Measurements from ENCODE around the gene STK38L.
"Not testable (repeated sequence)": the region's sequence is repeated elsewhere in the genome, so short reads cannot be mapped to it uniquely, and the experiment has no call there.

STK38L gene

DNA sequence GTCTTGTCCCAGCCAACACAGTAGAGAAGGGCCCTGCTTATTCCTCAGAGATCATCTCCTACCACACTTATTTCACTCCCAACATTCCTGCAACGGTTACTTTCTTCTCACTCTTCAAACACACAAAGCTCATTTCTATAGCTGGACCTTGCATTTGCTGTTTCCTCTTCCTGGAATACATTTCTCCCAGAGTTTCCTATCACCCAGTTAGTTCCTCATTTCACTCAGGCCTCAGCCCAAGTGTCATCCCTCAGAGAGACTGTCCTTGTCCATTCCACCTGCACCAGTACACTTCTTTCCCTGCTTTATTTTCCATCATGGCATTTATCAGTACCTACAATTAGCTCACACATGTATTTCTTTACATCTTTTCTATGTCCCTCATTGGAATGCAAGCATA, 14.7 kb upstream of the STK38L start:
- no peak for DNase-seq

DNA sequence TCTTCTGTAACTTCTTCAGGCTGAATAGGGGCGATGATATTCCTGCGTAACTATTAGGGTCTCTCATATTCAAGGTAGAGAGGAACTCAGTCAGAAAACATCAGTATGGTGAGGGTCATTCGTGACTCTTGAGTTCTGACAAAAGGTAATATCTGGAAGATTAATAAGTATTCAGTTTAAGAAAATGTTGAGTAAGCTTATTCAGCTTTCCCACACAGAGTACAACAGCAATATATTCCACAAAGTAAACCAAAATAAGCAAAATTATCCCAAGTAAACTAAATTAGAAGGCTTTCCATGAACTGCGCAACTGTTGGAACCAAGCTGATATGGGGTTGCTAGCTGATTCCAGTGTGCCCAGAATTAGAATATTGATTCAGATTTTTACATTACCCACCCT, 12.7 kb upstream of the STK38L start:
- not testable (repeated sequence) for DNase-seq

- DNase-seq = no peak
Observed at GRCh38 chr12:27233814-27234213, 10.3 kb upstream of the STK38L start.

GRCh38 chr12:27236498-27236897, 7.6 kb upstream of the STK38L start:
- no peak for DNase-seq

GRCh38 chr12:27237790-27238771, 6.0 kb upstream of the STK38L start:
- no peak for DNase-seq

DNA sequence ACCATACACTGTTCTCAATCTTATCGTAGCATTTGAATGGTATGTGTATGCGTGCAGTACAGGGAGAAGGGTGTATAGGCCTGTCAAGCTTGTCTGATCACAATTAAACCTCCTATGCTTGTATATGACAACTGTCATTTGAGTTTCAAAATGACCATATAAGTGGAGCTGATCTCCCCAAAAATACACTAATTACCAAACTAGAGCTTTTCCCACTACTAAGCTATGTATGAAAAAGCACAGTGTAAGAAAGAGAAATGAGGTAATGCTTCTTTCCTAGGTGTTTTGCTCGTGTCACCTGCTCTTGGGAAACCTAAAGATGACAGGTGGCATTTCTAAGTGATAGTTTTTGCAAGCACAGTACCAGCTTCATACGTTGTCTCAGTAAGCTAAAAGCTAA, 1.1 kb upstream of the STK38L start:
- no peak for DNase-seq

GRCh38 chr12:27244689-27245488, 803 bp downstream of the STK38L start:
- peak; percentile 41 for DNase-seq

- DNase-seq = no peak
Observed at GRCh38 chr12:27246141-27246540, 2.1 kb downstream of the STK38L start.

DNA sequence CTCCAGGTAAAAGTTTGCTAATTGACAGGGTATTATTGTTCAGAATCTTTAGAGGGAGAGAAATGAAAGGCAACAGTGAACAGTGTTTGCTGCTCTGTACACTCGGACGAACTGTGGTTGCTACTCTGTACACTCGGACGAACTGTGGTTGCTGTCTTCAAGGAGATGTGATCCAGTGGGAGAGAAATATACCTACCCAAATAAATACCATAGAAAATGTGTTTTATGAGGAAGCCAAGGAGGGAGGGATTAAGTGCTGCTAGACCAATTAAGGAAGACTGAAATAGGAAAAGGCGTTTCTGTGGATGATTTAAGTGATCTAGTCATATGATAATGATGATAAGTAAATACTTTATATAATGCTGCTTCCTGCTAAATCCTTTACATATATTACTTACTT, 2.7 kb downstream of the STK38L start:
- DNase-seq = peak; percentile 8

DNA sequence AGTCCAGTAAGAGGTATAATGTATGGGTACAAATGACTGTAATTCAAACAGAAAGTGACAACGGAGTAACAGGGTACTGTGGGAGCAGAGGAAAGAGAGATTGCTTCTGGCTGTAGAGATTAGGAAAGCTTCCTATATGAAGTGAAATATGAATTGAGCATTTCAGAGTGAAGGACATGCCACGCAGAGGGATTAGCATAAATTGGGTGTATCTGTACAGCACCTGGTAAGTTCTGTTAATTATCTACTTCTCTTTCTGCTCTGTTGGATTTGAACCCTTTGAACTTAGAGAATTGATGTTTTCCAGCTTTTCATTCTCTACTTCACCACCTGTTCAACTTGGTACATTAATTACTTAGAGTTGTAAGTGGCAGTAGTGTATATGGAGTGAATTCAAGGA, 8.8 kb downstream of the STK38L start:
- DNase-seq = no peak

- DNase-seq = no peak
Observed at GRCh38 chr12:27253347-27253746, 9.3 kb downstream of the STK38L start.

DNA sequence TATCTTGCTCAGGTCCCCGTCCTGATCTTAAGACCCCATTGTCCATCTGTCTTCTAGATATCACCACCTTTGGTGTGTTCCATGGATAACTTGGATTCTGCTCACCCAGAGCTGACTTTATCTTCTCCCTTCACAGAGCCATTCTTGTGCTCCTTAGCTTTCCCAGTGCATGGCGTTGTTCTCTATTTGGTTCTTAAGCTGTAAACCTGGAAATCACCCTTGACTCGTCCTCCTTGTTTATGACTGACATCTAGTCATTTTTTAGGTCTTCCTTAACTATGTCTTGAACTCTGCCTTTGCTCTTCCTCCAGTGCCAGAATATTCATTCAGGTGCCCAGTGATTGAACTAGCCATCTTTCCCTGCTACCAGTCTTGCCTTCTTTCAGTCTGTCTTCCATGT, 11.7 kb downstream of the STK38L start:
- DNase-seq = no peak

DNA sequence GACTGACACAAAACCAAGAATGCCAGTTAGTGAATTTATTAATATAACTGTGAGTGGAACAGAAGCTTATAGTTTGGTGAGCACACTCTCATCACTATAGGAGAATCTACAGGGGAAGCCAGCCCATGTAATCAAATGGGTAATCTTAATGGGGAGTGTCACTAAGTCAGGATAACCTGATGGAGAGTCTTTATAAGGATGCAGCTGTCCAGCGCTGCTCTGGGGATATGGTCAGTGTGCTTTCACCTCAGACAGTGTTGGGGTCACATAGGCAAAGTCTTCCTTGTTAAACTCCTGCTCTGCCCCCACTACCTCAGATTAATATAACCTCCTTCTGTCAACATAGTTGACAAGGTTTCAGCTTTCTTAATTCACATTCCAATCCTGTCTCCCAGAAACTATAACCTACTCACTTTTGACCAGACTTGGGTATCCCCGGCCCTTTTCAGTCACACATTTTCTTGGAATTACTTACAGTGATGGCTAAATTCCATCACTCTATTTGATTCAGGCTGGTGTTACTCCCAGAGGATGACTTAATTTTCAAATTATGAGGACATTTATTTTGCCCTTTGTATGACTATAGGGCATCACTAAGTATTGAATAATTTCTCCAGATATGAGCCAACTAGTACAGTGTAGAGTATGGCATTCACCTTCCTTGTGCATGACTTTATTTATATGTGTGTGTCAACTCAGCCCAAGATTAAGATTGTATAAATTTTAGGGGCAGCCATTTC, 13.2 kb downstream of the STK38L start:
- no peak for DNase-seq

DNA sequence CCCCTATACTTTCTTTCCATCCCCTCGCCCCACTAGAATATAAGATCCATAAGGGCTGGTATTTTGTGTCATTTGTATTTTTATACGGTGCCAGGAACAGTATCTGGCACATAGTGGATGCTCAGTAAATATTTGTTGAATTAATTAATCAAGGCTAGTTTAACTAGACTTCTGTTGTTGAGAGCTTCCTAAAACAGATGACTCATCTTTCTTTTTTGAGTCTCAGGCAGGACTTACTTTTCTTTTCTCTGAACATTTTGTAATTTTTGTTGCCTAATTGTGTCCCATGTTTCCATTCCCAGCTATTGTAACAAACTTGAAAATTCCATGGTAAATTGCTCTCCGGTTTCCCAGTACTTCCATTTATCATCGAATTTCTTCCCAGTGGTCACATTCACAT, 16.7 kb downstream of the STK38L start:
- no peak for DNase-seq

GRCh38 chr12:27261866-27262265, 17.8 kb downstream of the STK38L start:
- no peak for DNase-seq

DNA sequence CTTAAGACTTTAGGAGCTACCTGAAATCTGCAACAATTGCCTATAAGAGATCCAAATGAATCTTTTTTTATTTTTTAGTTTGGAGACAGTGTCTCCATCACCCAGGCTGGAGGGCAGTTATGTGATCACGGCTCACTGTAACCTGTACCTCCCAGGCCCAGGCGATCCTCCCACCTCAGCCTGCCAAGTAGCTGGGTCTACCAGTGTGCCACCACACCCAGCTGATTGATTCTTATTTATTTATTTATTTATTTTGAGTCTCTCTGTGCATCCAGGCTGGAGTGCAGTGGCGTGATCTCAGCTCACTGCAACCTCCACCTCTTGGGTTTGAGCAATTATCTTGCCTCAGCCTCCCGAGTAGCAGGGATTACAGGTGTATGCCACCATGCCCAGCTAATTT, 26.1 kb downstream of the STK38L start:
- no peak for DNase-seq

- no peak for DNase-seq
Observed at GRCh38 chr12:27271206-27271605, 27.1 kb downstream of the STK38L start.

DNA sequence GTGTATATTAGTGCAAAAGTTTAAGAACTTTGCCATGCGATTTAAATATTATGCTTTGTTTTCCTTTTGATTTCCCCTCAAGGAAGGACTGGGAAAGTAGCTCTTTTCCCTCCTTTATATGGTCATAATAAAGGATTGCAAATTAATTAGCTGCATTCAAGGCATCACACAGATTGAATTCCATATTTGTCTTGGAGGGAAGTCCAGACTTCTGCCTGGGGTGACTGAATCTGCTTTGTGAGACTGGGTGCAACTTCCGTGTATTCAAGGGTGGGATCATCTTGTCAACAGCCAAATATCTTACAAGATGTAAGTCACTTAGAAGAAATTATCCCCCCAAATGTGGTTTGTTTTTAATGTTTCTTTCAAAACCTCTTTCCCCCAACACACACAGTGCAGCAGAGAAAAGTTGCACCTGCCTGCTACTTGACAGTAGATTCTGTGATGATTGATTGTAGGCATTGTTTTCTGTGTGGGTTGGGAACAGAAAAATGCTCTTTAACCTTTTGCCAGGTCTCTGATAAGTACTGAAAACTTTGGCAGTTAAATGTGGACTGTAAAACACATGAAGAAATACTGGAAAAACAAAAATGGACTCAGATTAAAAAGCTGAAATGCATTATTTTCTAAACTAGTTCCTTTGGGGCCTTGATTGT, 28.4 kb downstream of the STK38L start:
- DNase-seq = no peak

DNA sequence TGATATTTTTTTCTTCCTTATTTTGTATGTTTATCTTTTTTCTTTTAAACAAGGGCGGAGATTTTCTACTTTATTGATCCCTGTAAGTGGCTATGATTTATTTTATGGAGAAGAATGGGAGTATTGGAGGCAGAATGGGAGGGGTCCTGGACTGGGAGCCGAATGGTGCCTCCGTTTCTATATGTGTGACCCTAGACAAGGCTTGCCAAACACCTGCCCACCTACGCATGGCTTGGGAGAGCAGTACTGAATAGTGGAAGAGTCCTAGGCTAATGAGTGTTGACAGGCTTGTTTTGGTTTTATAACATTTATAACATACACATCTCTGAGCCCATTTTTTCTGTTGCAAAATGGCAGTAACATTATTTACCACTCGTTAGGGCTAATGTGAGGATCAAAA, 29.0 kb downstream of the STK38L start:
- DNase-seq = no peak

GRCh38 chr12:27274706-27275105, 30.6 kb downstream of the STK38L start:
- no peak for DNase-seq

GRCh38 chr12:27276275-27276674, 32.2 kb downstream of the STK38L start:
- no peak for DNase-seq

DNA sequence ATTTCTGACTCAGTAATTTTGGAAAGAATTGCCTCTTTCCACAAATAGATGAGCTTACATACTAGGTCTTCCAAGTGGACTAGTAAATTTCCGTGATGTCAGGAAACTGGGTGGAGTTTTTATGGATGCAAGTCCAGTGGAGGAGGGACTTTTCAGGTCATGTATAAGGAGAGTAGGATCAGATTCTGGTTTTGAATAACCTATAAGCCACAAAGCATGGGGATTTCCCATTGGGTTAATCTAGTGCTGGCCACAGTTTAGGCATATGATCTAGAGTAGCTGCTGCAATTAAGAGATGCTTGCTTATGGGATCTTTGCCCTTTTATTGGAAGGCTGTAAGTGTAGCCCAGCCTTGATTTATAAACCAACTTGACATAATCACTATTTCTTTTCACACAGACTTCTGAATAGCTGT, 33.8 kb downstream of the STK38L start:
- peak; percentile 79 for DNase-seq

DNA sequence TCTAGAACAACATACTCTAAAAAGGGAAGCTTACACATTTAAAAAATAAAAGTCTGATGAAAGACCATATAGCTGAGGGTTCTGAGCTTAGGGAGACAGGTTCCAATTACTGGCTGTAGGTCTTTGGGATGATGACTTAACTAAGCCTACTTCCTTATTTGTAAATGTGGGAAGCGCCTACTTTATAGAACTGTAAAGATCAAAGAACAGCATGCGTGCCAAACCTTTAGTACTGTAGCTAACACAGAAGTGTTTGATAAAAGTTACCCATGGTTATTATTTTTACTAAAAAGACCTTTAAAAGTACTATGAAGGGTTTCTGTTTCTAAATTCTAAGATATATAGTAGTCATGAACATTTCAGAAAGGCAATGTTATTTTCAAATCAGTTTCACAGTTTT, 35.7 kb downstream of the STK38L start:
- no peak for DNase-seq
